GM12801 (cell line): Measurements from ENCODE around the gene TAC3.

ENCODE experiments used
- TF ChIP-seq, protein P1 (sequence below): IDR thresholded peaks from one replicate; pipeline ENCODE4 v1.5.1; 2011; ENCODE audit warnings: control low read depth; ENCODE audit not compliant: insufficient read length; ENCODE audit errors: extremely low read depth

Gene TAC3

DNA sequence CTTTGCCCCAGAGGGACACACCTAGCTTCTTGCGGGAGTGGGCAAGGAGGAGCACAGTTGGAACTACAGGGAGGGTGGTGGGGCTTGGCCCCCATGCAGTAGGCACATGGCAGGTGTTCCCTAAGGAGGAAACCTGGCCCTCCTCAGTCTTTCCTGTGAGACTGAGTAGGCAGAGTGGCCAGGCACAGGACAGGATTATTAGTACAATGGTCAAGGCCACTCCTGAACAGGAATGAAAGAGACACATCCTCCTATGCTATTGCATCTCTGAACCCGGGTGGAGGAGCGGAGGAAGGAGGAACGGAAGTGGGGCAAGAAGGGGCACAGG, 32.8 kb upstream of the TAC3 start:
- TF ChIP-seq, protein P1, sequence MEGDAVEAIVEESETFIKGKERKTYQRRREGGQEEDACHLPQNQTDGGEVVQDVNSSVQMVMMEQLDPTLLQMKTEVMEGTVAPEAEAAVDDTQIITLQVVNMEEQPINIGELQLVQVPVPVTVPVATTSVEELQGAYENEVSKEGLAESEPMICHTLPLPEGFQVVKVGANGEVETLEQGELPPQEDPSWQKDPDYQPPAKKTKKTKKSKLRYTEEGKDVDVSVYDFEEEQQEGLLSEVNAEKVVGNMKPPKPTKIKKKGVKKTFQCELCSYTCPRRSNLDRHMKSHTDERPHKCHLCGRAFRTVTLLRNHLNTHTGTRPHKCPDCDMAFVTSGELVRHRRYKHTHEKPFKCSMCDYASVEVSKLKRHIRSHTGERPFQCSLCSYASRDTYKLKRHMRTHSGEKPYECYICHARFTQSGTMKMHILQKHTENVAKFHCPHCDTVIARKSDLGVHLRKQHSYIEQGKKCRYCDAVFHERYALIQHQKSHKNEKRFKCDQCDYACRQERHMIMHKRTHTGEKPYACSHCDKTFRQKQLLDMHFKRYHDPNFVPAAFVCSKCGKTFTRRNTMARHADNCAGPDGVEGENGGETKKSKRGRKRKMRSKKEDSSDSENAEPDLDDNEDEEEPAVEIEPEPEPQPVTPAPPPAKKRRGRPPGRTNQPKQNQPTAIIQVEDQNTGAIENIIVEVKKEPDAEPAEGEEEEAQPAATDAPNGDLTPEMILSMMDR: no peak

DNA sequence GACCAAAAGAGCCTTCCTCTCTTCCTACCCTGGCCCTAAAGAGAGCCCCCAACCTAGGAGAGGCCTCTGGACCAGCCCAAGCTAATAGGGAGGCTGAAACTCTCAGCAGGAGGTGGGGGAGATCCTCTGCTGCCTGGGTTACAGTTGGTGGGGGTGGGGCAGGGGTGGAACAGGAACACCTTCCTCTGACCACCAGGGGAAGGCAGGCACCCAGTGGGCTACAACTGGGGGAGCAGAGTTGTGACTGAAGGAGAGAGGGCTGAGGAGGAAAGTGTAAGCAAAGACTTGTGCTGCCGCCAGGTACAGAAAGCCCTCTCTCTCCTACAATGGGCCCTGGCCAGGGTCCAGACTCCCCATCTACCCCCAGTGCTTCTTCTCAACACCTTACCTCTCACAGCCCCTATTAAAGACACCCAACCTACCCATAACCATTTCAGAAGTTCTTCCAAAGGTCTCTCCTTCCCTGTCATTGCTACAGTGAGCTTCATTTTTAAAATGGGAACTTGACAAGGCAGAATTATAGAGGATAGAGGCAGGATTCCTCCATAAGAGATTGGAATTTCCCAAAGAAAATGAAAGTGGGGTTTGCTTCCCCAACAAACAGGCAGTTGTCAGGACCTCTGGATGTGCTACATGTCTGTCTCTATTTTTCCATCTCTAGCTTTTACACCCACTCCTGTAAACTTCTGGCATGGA, 32.2 kb upstream of the TAC3 start:
- TF ChIP-seq, protein P1: no peak

DNA sequence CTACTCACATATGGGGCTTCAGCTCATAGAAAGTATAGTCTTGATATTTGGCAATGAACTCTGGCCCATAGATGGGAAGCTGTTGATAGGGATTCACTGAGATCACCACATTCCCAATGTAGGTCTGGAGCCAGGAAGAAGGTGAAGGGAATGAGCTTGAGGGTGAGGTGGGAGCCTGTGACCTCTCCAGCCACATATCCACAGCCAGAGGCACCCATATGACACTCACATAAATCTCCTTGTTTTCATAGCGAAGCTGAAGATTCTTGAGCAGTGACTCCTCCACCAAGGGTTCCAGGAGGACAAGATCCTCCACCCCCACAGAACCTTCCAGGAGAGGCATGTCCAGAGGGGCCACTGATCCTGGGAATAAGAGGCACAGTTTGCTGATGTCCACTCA, 31.7 kb upstream of the TAC3 start:
- TF ChIP-seq, protein P1: no peak

DNA sequence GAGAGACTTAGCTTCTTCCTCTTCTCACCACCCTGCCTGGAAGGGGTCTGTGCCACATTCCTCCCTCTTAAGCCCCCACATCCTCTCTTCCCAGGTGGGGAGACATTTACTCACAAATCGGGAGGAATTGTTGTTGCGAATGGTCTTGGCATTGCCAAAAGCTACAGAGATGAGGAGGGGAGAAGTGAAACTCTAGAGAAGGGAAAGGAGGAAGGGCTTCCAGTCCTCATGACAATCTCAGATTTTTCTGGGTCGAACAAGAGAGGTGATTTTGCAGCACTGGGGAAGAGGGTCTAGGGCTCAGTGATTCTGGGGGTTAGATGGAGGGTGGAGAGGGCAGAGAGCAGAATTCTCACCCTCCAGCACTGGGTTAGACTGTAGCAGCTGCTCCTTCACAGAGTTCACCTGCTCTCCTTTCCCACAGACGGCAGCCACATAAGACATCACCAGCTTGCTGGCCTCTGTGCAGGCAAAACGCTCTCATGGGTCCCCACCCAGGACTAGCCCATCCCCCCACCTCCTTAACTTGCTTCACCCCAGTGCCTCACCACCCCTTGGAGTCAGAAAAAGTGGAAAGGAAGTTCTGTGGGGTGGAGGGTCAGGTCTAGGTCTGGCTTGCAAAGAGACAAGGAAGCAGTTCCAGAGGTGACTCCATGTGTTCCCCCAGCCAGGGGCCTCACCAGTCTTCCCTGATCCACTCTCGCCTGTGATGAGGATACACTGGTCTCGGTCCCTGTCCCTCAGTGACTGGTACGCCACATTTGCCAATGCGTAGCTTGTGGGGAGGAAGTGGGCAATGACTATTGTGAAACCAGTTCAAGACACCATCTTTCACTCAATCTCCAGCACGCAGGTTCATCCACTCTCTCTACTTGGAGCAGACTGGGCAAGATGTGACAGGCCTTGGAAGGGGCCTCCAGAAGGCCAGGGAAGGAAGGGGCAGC, 30.9 kb upstream of the TAC3 start:
- TF ChIP-seq, protein P1: no peak

DNA sequence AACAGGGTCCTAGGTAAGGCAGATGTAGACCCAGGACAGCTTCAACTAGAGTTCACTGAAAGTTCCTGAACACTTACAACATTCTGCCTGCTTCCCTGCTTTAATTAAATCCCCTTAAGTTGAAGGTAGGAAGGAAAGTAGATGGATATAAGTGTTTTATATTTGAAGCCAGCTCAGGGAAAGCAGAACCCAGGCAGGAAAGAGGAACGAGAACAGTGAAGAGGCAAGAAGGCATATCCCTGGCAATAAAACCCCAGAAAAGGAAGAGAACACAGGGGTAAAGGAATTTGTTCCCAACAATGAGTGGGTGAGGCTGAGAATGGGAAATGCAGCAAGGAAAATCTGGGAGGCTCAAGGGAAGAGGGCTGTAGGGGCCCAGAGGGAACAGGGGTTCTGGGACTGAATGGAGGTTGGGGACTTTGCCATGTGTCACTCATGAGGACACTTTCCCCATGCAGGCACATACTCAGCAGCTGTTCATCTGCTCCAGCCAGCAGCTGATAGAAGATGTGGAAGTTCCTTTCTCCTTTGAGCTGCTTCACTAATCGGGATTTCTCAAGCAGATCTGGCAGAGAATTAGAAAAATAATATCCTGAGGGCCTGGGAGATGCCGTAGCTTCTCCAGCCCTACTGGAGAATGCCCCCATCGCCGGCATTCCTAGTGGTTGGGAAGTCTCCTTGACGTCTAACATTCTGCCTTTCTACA, 29.9 kb upstream of the TAC3 start:
- TF ChIP-seq, protein P1: no peak

DNA sequence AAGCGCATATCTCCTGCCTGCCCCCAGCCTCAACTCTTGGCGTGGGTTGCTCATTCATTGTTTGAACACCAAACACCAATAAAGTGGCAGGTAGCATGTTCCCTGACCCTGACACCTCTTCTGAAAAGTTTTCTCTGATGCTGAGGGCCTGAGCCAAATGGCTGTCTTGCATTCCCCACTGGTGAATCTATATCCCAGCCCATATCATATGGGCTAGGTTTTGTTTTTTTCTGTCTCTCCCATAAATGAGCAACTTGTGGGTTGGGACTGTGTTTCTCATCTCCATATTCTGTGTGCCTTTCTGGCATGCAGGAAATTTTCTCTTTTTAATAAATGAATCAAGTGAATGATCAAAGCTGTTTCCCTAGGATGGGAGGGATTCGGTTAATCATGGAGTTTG, 28.6 kb upstream of the TAC3 start:
- TF ChIP-seq, protein P1: no peak

DNA sequence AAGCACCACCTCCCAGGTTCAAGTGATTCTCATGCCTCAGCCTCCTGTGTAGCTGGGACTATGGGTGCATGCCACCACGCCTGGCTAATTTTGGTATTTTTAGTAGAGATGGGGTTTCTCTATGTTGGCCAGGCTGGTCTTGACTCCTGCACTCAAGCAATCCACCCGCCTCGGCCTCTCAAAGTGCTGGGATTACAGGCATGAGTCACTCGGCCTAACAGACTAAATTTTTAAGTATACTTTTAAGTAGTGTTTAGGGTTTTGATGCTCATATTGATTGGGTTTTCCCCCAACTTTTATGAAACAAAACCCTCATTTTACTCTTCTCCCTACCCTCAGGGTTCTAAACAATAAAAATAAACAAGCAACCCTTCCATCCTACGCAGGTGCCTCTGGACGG, 28.1 kb upstream of the TAC3 start:
- TF ChIP-seq, protein P1: no peak
